K562 (cell line): ENCODE data around the gene PREX1. TPM values are rescaled to one million over a fixed set of nuclear protein-coding genes. Genes with fewer than 3 reads are reported as not detected.

Source experiments
- ATAC-seq: fragments of 200-7000 bp; cut with Tn5 transposase; 3 replicates; pipeline ENCODE4 v1.9.1; 2020; ENCODE audit warnings: moderate library complexity
- BruUV-seq: library from RNA; stranded (reverse); fragments of 400-500 nt; replicated peaks from 2 replicates; lab custom pipeline; 2021; lab: Mats Ljungman, UMichigan
- CTCF ChIA-PET: fragments of 300-600 bp; formaldehyde crosslinking; extraction: SDS; loops from one replicate; lab custom pipeline; 2021; ENCODE audit warnings: low intra/inter-chr PET ratio; lab: Yijun Ruan, JAX
- POLR2A ChIA-PET: fragments of 300-600, 350-650 bp; sonication (Branson Sonifier 250); formaldehyde crosslinking; extraction: SDS; loops from one replicate; lab custom pipeline; 2021; ENCODE audit warnings: antibody characterized with exemption, inconsistent platforms; lab: Yijun Ruan, JAX
- DNase-seq, 4 experiments: peaks; one replicate each; pipeline versions ENCODE4 v3.0.0 to v3.0.0-alpha.2; 2011 to 2018; ENCODE audit warnings: low spot score in 3 of 4, mixed read lengths in 3 of 4; ENCODE audit errors: extremely low read depth in 1 of 4
- FAIRE-seq: peaks from 2 replicates; lab custom pipeline; 2011; peaks lifted over from hg19 to GRCh38; lab: Jason Lieb, UNC
- H2AFZ ChIP-seq: 2 replicates; pipeline ENCODE4 v1.6.0; 2011; ENCODE audit warnings: low read depth, low read length, control low read depth, inconsistent platforms
- H3K27ac ChIP-seq: fragments of 200-600 bp; 3 replicates; pipeline ENCODE4 v1.8.0; 2011; ENCODE audit warnings: low read depth, mild to moderate bottlenecking, control low read depth, inconsistent platforms, low read length, moderate library complexity, mixed read lengths; ENCODE audit errors: extremely low read depth
- H3K27me3 ChIP-seq, 2 experiments: fragments of 300-600 bp in 1 of 2; 2 replicates in 1 of 2; 3 replicates in 1 of 2; pipeline versions ENCODE4 v1.6.0 to v1.8.0; 2011; ENCODE audit warnings: inconsistent platforms in 2 of 2, low read length in 2 of 2, mild to moderate bottlenecking in 1 of 2, mixed read lengths in 1 of 2, moderate library complexity in 1 of 2; ENCODE audit not compliant: control insufficient read depth in 2 of 2, insufficient read depth in 2 of 2
- H3K36me3 ChIP-seq: fragments of 300-600 bp; 3 replicates; pipeline ENCODE4 v1.8.0; 2011; ENCODE audit warnings: mild to moderate bottlenecking, low read length, inconsistent platforms; ENCODE audit not compliant: control insufficient read depth, insufficient read depth
- H3K4me1 ChIP-seq, 2 experiments: fragments of 200-600 bp in 1 of 2; replicated peaks in 1 of 2; 2 replicates in 1 of 2; 3 replicates in 1 of 2; pipeline versions ENCODE4 v1.5.1 to v1.8.0; 2011; ENCODE audit warnings: inconsistent platforms in 2 of 2, low read length in 2 of 2, mild to moderate bottlenecking in 1 of 2, mixed read lengths in 1 of 2, moderate library complexity in 1 of 2; ENCODE audit not compliant: control insufficient read depth in 2 of 2, insufficient read depth in 2 of 2
- H3K4me2 ChIP-seq: 2 replicates; pipeline ENCODE4 v1.6.1; 2011; ENCODE audit warnings: low read length, control low read depth, inconsistent platforms, mixed read lengths; ENCODE audit not compliant: insufficient read depth
- H3K4me3 ChIP-seq: fragments of 200-600 bp; sonication (generic), shearing (Covaris generic); 2 replicates; pipeline ENCODE4 v1.5.1; 2016; ENCODE audit warnings: control low read depth, inconsistent platforms
- H3K79me2 ChIP-seq: fragments of 200-600 bp; 3 replicates; pipeline ENCODE4 v1.8.0; 2011; ENCODE audit warnings: low read length, inconsistent platforms; ENCODE audit not compliant: control insufficient read depth, insufficient read depth
- H3K9ac ChIP-seq, 2 experiments: 2 replicates each; pipeline versions ENCODE4 v1.6.0 to v1.6.1; 2011; ENCODE audit warnings: low read depth in 2 of 2, low read length in 2 of 2, control low read depth in 1 of 2, inconsistent platforms in 1 of 2, mild to moderate bottlenecking in 1 of 2, mixed read lengths in 1 of 2; ENCODE audit not compliant: insufficient read depth in 1 of 2
- H3K9me1 ChIP-seq: one replicate; pipeline ENCODE4 v1.6.0; 2011; ENCODE audit warnings: inconsistent platforms, mild to moderate bottlenecking, low read length, moderate library complexity; ENCODE audit not compliant: control insufficient read depth, insufficient read depth
- H3K9me3 ChIP-seq: replicated peaks from 2 replicates; pipeline ENCODE4 v1.5.1; 2011; ENCODE audit warnings: low read depth, low read length, inconsistent platforms; ENCODE audit not compliant: control insufficient read depth, insufficient read depth
- H4K20me1 ChIP-seq: replicated peaks from 2 replicates; pipeline ENCODE4 v1.6.1; 2011; ENCODE audit warnings: low read length, inconsistent platforms, mixed read lengths; ENCODE audit not compliant: control insufficient read depth, insufficient read depth
- SNAPC5 ChIP-seq: fragments of 250-450 bp; sonication (Bioruptor Pico); IDR thresholded peaks from 2 replicates; pipeline ENCODE4 v1.8.0; 2021; ENCODE audit warnings: moderate library complexity, mild to moderate bottlenecking, inconsistent platforms
- ZBTB11 ChIP-seq, 3 experiments: fragments of 200-800 bp in 1 of 3; fragments of 250-450 bp in 1 of 3; fragments of 450-650 bp in 1 of 3; sonication (Bioruptor Pico) in 1 of 3; sonication (Bioruptor generic) in 1 of 3; formaldehyde crosslinking in 1 of 3; IDR thresholded peaks; 2 replicates each; pipeline versions ENCODE4 v1.6.1 to v1.8.0; 2016 to 2022; ENCODE audit warnings: mild to moderate bottlenecking in 2 of 3, missing genetic modification characterization in 2 of 3, missing compliant biosample characterization in 1 of 3, moderate library complexity in 1 of 3
- WGBS: fragments of 100-300 bp; shearing (Covaris generic); methylation state at CpG from one replicate; pipeline ENCODE4 v1.1.6; 2016; ENCODE audit warnings: low coverage, mixed read lengths; ENCODE audit not compliant: insufficient coverage; ENCODE audit errors: missing lambda C conversion rate; 5-methylcytosine and 5-hydroxymethylcytosine counted together
- in situ Hi-C: fragments of 300-500 bp; cut with MboI; formaldehyde crosslinking; loops from 4 replicates; pipeline ENCODE4 v1.15.0; 2018; ENCODE audit warnings: inconsistent platforms, mixed read lengths
- intact Hi-C: fragments of 100-400 bp; cut with micrococcal nuclease; formaldehyde crosslinking; loops from 2 replicates; pipeline ENCODE4 v1.14.2; 2022
- polyA plus RNA-seq, 8 experiments: library from polyadenylated mRNA; depleted of rRNA in 4 of 8; stranded (reverse) in 5 of 8; unstranded in 3 of 8; fragments of >200 nt; fragmentation: Nextera tagmentation in 2 of 8; fragmentation: Illumina TruSeq in 1 of 8; extraction: Ambion mirVana in 2 of 8; extraction: Trizol in 1 of 8; gene quantifications; 2 replicates each; pipeline versions ENCODE4 v1.2.1 to v1.2.3, GENCODE V29; 2011 to 2014; ENCODE audit warnings: inconsistent platforms in 1 of 8, missing spikeins in 1 of 8
- total RNA-seq, 7 experiments: library from RNA; depleted of rRNA in 6 of 7; stranded (reverse); fragments of >200 nt in 6 of 7; fragmentation: Illumina TruSeq in 2 of 7; extraction: Trizol in 2 of 7; gene quantifications; 2 replicates each; pipeline versions ENCODE4 v1.2.1 to v1.2.3, GENCODE V29; 2011 to 2021; ENCODE audit warnings: low replicate concordance in 1 of 7

Gene PREX1
- total and polyA plus RNA-seq, 9 of the 15 experiments (the other 6 are each of a cell fraction or from before 2014, with no cell fraction given) = 0.37 to 10.4 (median 4.8) TPM

GRCh38 chr20:48603116-48603818 lies 224.5 kb downstream of the PREX1 start:
- Histone ChIP-seq H3K27me3 (peaks cover 8 to 64% of the 10 kb centered on the region in 2 experiments; a peak in 4 of 5 replicates), H2AFZ (no peak overlapping the region), H3K9me1 (no peaks in the 10 kb centered on the region), H4K20me1 (no peaks in the 10 kb centered on the region; the same call in 1 of the 2 replicates), H3K9ac (no peak overlapping the region), H3K27ac (no peak overlapping the region), H3K4me1 (no peaks in the 10 kb centered on the region), H3K9me3 (no peaks in the 10 kb centered on the region), H3K79me2 (no peaks in the 10 kb centered on the region), H3K36me3 (no peaks in the 10 kb centered on the region), H3K4me2 (no peak overlapping the region), H3K4me3 (no peak overlapping the region)
- intact Hi-C loops (no loop called here), in situ Hi-C loops (no loop called here)
- WGBS = under 1% methylated on average over 9 of the region's 9 CpGs
- TF ChIP-seq ZBTB11 (CRISPR knock-in tag; IDR thresholded peaks at IDR 0.05) (peak in 1 of 3 experiments; percentile 60; a peak in 1 of 6 replicates), SNAPC5 (CRISPR knock-in tag) (no peak)
- DNase-seq = no peak
- CTCF ChIA-PET = no interaction called here
- no peak for ATAC-seq
- no TSS peak for BruUV-seq
- FAIRE-seq = no peak
- POLR2A ChIA-PET = no interaction called here
